GM21825 (cell line): Measurements from ENCODE around the gene OR51F2.
"Not testable (repeated sequence)": the region's sequence is repeated elsewhere in the genome, so short reads cannot be mapped to it uniquely, and the experiment has no call there.

ENCODE experiments used
- ATAC-seq: cut with Tn5 transposase; IDR thresholded peaks from one replicate; pipeline ENCODE4 v1.9.1; 2021; ENCODE audit warnings: mild to moderate bottlenecking, moderate library complexity; ENCODE audit not compliant: unreplicated experiment

OR51F2 gene, protein sequence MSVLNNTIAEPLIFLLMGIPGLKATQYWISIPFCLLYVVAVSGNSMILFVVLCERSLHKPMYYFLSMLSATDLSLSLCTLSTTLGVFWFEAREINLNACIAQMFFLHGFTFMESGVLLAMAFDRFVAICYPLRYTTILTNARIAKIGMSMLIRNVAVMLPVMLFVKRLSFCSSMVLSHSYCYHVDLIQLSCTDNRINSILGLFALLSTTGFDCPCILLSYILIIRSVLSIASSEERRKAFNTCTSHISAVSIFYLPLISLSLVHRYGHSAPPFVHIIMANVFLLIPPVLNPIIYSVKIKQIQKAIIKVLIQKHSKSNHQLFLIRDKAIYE

DNA sequence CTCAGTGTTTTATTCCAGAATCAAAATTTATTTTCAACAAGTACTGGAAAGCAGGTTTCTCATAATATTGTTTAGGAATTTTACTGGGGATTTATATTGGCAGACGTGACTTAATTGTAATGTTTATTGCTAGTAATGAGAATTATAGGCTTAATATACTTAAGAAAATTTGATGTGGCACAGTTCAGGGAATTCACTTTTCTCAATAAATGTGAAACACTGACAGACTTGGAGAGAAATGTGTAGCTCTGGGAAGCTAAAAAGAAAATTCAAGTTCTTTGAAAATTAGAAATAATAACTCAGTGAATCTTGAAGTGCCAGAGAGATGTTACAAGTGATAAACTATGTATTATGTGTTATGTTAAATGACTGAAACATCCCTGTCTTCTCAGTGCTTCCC is at the start of gene OR51F2:
Gene OR51F2, plus strand, starts transcription at position 301 of the 400 bp plus-strand sequence. CDS start 101 bp downstream, outside the sequence.
- no peak for ATAC-seq

DNA sequence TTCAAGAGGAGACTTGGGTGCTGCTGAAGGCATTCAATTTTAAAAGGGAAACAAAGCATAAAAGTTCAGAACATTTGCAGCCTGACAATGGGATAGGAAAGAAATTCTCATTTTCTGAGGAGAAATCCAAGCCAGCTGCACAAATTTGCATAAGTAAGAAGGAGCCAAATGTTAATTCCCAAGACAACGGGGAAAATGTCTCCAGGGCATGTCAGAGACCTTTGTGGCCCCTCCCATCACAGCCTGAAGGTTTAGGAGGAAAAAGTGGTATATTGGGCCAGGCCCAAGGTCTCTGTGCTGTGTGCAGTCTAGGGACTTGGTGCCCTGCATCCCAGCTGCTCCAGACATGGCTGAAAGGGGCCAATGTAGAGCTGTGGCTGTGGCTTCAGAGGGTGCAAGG is 38.7 kb upstream of the OR51F2 start:
- no peak for ATAC-seq

DNA sequence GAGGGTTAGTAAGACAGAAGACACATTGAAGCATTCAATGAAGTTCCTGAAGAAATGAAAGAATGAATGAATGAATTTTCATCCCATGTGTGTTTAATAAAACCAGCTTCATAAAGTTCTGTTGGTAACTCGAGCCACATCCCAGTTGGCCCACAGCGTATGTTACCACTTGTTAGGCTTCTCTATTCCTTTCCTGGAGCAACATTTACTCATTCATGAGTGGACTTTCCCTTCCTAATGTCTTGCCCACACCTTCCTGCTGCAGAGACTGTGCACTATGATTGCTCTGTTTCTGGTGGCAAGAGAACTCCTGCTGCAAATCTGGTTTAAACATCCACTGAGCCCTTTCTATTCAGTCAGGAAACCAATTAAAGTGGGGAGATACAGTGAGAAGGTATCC is 23.9 kb upstream of the OR51F2 start:
- ATAC-seq: no peak

DNA sequence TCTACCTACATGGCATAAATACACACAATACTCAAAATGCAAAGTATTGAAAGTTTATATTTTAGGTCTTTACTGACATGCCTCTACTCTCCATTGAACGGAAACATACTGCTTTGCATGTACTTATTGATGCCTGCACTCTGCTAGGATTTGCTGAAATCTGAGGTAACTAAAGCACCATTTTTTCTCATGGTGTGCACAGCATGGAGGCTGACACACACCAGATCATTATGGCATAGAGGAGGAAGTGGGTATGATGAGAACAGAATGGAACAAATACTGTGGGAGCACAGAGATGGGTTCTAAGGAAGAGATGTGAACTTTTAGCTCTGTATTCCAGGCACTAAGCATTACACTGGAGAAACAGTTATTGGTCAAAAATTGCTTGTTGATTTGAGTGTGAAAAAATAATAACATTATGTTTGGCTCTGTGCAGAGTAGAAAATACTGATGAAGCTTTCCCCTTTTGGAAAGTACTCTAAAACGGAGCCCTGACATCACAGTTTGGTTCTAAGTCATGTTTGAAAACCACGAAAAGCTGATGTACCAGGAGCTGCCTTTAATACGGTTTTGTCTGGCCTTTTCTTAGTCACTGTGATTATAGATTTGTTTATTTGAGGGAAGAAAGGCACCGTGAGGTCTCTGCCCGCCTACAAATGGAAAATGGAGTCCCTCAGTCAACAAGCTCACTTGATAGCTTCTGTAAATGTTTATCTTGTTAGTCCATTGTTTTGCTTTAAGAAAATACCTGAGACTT is 22.5 kb upstream of the OR51F2 start:
- no peak for ATAC-seq

DNA sequence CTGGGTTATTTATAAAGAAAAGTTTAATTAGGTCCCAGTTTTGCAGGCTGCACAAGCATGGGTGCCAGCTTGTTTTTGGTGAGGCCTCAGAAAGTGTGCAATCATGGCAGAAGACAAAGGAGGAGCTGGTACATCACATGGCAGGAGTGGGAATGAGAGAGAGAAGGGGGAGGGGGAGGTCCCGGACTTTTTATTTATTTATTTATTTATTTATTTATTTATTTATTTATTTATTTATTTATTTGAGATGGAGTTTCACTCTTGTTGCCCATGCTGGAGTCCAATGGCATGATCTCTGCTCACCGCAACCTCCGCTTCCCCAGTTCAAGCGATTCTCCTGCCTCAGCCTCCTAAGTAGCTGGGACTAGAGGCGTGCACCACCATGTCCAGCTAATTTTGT is 19.8 kb upstream of the OR51F2 start:
- ATAC-seq: not testable (repeated sequence)

DNA sequence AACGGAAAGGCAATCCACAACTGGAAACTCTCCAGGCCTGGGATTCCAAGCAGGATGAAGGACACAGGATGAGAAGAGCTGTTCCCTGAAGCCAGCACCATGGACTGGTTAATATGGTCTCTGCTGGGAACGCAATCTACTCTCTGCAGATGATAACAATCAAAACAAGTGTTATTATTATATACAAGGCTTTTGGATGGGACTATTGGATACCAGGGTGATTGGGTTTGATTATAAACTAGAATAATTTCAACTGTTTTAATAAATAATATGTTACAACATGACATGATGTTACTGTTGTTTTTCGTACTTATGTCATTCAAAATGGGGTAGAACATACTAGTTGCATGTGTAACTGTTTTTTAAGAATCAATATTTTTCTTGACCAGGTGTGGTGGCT is 16.8 kb upstream of the OR51F2 start, which contains the start of gene OR52R1:
Gene OR52R1, minus strand, starts transcription at position 101 of the 400 bp plus-strand sequence. Its CDS starts 0 bp downstream, at position 101.
- no peak for ATAC-seq

DNA sequence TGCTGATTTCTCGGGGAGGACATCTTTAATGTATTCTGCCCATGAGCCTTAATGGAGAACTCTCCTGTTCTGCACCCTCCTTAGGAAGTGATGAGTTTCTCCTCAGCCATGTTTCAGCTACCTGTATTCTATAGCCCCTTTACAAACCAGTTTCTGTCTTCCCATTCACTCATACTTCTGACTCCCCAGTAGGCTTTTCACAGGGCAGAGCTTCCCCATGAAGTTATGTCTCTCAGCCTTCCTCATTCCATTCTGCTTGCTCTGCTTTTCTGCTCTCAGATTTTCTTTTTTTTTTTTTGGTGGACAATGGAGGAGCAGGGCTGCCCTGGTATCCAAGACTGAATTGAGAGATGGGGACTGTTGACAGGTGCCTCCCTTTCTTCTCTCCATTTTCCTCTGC is 12.6 kb upstream of the OR51F2 start:
- ATAC-seq: no peak

DNA sequence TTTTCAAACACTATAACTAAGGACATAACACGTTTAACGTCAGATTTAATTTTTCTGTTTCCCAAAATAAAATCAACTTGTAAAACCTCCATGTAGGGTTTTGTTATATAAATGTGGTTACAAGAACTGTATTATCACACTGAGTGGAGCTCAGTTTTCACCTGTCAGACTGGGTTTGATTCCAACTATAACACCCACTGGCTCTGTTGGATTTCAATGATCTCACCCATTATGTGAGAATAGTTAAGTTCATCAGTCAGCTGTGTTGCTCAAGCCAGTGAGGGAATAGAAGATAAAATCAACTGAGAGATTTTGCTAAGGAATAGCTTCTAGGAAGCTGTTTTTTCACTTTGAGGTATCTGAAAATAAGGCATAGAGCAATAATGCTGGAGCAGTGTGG is 11.9 kb upstream of the OR51F2 start:
- ATAC-seq: no peak

DNA sequence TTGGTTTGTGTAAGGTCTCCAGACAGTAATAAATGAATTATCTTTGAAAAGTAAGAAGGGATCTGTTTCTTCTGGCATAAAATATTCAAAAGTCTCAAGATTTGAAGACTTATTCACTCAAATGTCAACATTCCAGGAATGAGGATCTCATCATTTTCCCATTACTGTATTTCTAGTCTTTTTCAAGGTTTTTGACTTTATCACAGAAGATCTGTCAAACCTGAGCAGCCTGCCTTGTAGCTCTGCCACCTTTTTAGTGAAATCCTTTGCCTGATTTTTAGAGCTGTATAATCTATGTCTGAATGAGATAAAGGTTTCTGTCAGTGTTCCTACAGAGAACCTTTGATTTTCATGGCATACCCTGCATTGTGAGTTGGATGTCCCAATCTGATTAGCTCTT is 4.0 kb downstream of the OR51F2 start:
- ATAC-seq: no peak

DNA sequence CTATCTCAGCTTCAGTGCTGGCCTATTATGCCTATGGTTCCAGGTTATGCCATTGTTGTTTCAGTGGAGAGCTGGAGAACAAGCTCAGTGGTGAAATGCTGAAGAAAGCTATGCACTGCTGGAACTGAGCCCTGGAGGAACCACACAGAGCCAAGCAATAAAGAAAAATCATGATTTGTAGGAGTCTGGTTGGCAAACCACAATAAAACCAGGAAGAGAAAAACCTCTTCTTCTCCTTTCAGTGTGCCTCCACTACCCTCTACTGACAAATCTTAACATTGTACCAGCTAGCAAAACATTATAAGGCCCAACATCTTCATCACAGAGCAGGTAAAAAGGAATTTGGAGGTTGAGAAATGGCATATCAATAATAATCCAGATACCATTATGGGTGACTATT is 5.3 kb downstream of the OR51F2 start:
- no peak for ATAC-seq

DNA sequence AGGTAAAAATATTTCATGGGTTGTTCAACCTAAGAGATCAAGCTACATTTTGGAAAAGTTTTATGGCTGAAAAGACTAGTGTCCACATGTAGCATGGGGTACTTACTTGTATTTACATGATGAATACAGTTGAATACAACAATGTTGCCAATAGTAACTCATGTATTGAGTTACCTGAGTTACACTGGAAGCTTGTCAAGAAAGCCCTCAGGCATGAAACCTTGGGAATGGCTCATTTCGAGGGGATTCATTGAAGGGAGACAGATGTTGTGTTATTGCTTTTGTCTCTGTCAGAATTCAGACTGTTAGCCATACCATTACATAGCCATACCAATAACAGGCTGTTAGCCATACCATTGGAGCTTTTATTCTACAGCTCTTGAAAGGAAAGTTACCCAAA is 9.2 kb downstream of the OR51F2 start:
- ATAC-seq: no peak

DNA sequence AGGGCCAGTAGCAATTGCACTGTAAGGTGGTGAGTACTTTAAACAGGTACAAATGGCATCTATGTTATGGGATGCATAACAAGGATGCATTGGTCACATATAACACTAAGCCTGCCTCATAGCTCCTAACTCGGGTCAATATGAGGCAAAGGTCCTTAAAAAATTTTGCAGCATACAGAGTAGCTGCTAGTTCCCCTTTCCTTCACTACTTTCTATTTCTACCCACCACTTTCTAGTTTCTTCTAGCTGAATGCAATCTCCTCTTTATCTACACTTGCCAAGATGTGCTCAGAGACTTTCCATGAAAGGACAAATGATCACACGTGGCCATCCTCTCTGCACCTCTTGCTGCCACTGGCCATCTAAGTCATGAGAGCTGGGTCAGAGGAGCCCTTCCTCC is 9.8 kb downstream of the OR51F2 start:
- no peak for ATAC-seq

DNA sequence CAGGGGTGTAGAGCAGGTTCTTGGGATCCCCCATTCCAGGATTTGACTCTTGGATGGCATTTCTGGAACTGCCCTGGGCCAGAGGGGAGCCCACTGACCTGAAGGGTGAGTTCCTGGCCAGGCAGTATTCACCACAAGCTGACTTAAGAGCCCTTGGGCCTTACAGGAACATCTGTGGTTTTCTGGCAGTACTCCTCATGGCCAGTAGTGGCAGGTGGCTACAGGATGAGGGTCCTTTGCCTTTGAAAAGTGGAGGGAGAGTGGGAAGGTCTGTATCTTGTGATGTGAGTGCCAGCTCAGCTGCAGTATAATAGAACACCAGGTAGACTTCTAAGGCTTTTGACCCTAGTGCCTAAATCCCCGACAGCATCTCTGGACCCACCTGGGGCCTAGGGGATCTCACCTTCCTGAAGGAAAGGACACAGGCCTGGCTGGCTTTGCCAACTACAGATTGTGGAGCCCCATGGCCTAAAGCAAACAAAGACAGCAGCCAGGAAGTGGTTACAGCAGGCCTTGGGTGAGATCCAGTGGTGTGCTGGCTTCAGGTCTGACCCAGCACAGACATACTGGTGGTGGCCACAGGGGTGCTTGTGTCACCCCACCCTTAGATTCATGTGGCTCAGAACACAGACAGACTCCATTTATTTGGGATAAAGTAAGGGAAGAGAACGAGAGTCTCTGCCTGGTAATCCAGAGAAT is 18.9 kb downstream of the OR51F2 start:
- ATAC-seq: no peak

DNA sequence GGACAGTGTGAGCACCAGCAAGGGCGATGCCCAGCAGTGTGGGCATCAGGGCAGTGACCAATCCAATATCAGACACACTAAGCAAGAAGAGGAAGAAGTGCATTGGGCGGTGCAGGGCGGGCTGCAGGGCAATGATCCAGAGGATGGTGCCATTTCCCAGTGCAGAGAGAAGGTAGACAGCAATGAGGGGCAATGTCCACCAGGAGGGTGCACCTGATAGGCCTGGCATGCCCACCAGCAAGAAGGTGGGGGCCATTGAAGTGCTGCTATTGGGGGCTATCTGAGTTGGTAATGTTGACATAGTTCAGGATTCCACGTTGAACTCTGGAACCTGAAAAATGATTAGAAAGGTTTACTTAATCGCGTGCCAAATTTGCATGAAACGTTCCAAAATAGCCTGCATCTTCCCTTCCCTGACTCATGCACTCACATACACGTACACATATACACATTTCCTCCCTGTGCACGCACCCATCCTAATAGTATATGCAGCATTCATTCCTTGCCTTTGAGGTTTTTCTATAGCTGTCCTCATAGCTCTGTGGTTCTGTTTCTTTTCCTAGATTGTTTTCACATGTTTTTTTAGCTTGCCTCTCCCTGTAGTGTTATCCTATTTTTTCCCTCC is 27.9 kb downstream of the OR51F2 start, which contains the start of gene OR51S1:
Gene OR51S1, minus strand, starts transcription at position 301 of the 625 bp plus-strand sequence. Its CDS starts 0 bp downstream, at position 301.
- ATAC-seq: no peak

DNA sequence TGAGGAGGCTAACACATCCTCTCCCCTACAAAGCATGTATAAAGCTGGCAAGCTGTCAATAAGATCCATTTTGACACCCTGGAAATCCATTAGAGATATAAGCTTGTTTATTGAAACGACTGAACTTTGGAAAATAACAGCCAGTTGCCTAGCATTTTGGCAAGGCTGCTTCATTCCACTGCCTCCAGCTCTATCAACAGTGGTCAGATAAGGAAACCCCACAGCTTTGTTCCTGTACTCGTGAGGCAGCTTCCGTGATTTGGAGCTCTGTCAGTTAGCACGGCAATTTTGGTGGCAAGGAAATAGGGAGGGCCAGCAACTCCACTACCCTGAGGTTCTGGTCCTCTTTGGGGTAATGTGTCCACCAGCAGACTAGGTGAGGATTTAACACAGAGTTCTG is 29.9 kb downstream of the OR51F2 start:
- no peak for ATAC-seq

DNA sequence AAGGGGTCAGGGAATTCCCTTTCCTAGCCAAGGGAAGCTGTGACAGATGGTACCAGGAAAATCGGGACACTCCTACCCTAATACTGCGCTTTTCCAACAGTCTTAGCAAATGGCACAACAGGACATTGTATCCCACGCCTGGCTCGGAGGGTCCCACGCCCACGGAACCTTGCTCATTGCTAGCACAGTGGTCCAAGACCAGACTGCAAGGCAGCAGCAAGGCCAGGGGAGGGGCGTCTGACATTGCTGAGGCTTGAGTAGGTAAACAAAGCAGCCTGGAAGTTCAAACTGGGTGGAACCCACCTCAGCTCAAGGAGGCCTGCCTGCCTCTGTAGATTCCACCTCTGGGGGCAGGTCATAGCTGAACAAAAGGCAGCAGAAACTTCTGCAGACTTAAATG is 33.2 kb downstream of the OR51F2 start:
- ATAC-seq: not testable (repeated sequence)

DNA sequence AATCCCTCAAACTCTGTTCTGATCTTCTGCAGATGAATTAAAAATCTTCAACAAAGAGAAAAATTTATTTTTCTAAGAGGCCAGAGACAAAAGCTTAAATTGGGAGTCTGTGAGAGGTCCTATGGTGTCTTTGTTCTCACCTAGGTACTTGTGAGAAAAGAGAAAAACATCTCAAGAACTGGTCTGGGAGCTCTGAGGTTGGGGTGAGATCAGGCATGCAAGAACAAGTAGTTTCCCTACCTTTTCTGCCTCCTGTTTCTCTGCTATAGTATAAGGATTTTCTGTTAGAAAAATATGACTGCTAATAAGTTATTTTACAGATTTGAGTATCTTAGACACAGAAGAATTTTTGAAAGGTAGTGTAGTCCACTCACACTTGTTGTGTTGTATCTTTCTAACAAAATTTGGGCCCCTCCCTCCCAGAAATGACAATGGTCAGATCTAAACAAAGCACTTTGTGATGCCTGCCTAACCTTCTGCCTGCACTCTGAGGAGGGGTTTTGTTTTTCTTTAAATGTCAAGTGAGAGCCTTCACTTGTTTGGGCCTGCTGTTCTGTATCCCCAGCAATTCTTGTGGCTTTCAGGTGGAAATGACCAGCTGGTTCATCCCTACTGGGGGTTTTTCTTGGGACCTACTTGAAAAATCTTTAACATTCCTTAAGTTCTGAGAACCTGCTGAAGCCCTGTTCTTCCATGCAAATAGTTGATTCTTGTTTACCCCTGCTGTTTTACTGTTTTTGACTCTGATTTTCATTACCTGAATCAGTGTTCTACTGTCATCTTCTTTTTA is 41.5 kb downstream of the OR51F2 start:
- no peak for ATAC-seq

DNA sequence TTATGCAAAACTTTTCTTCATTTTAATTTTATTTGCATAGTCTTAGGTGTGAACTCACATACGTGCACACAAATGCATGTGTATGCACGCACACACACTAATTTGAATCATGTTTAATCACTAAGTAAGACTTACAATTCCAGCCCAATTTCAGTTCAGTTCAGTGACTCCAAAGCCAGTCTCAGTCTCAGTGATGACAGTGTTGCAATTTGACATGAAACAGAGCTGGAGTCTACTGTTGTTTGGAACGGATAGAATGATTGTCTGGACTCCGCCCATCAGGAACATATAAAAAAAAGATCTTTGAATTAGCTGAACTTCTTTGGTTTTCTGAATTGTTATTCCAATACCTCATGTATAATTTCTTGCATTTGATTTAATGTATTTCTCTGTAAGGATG is 42.8 kb downstream of the OR51F2 start:
- no peak for ATAC-seq

DNA sequence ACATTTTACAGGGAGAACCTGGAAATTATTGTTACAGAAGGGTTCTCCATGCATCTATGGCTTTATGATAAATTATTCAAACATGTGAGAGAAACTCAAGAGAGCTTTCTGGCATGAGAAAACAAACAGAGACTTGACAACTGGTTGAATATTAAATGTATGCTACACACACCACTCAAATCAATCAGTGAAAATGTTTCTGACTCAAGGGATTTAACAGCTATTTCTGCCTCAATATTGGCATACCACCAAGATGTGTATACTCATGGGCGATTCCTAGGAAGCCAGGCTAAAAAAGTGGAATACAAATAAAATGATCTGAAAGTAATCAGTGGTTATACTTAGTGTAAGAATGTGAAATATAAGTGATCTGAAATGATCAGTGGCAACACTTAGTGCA is 44.7 kb downstream of the OR51F2 start:
- ATAC-seq: no peak
